VCaP (cell line): ENCODE data around the gene SKOR1.
A peak's percentile ranks its signal among the peaks of the same experiment; 100 is the strongest.

ENCODE experiments used
- H3K27ac ChIP-seq: fragments of 450-650 bp; 2 replicates; pipeline ENCODE4 v1.5.1; 2017
- TF ChIP-seq, protein P1 (sequence below): fragments of 450-650 bp; conservative IDR thresholded peaks from 2 replicates; pipeline ENCODE4 v1.5.1; 2017; ENCODE audit warnings: mild to moderate bottlenecking, moderate library complexity

Gene SKOR1

DNA sequence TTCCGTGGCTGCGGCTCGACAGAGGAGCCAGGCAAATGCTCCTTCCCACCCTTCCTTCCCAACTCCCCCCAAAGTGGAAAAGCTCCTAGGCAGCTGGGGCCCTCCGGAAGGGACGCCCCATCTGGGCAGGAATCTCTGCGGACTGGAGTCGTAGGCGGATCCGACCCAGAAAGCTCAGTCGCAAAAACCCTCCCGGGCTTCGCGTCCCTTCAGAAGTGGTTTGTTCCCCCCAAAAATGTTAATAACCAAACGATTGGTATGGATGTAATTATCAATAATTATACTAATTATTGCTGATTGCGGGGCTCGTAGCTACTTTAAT is 10.8 kb downstream of the SKOR1 start:
- H3K27ac ChIP-seq, result no peak overlapping the region; the same call in 1 of the 2 replicates
- TF ChIP-seq, protein P1, sequence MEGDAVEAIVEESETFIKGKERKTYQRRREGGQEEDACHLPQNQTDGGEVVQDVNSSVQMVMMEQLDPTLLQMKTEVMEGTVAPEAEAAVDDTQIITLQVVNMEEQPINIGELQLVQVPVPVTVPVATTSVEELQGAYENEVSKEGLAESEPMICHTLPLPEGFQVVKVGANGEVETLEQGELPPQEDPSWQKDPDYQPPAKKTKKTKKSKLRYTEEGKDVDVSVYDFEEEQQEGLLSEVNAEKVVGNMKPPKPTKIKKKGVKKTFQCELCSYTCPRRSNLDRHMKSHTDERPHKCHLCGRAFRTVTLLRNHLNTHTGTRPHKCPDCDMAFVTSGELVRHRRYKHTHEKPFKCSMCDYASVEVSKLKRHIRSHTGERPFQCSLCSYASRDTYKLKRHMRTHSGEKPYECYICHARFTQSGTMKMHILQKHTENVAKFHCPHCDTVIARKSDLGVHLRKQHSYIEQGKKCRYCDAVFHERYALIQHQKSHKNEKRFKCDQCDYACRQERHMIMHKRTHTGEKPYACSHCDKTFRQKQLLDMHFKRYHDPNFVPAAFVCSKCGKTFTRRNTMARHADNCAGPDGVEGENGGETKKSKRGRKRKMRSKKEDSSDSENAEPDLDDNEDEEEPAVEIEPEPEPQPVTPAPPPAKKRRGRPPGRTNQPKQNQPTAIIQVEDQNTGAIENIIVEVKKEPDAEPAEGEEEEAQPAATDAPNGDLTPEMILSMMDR, result no peak

GRCh38 chr15:67836477-67836876 is 11.2 kb downstream of the SKOR1 start:
- TF ChIP-seq, protein P1, result peak; percentile 88
- no peak overlapping the region; the same call in 1 of the 2 replicates for H3K27ac ChIP-seq

DNA sequence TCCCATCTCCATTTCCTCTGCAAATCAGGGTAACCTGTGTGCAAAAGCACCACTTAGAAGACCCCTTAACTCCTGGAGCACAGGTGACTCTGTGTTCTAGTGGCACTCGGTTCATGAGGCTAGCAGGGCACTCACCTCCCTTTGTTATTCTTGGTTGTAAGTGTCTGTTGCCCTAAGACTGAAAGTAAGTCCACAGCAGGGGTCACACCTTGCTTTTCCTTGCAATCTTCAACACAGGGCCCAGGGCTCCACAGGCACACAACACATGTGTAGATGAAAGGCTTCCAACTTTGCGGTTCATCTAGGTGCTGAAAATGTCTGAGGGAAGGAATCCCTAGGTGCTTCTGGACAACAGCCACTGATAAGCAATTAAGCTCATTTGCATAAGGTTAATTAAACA is 11.6 kb downstream of the SKOR1 start:
- H3K27ac ChIP-seq, result no peak overlapping the region

DNA sequence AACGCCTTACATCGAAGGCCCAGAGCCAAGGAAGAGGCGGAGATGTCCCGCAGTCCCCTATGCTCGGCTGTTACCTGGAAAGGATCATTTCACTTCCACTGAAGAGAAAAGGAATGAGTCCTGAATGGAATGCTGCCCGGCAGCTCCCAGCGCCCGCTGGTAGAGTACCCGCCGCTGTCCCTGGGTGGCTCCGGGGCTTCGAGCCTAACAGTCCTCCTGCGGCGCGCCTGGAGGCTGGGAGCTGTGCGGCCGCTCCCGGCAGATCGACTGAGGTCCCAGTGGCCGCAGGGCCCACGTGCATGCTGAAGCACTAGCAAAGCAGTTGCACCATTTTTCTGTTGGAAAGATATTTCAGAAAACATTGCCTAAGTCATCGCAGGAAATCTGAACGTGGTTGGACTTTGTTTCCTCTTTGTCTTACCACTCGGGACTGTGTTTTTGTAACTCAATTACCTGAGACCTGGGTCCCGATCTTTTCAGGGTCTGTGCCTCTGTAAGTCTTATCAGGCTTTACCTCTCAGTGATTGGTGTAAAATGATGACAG is 13.6 kb downstream of the SKOR1 start:
- H3K27ac ChIP-seq, result peak overlapping the region; percentile 91

More for the DNA sequence above, 11.6 kb downstream of the SKOR1 start:
- TF ChIP-seq, protein P1, result no peak

GRCh38 chr15:67839499-67839928 is 14.2 kb downstream of the SKOR1 start:
- TF ChIP-seq, protein P1, result no peak
- peak overlapping the region; percentile 91 for H3K27ac ChIP-seq

More for the DNA sequence above, 13.6 kb downstream of the SKOR1 start:
- TF ChIP-seq, protein P1, result peak; percentile 33; the same call in 1 of the 2 replicates

- H3K27ac ChIP-seq, result peak within 1 kb of the TSS; percentile 91
- TF ChIP-seq, protein P1, result no peak
These were observed 14.8 kb downstream of the SKOR1 start, which contains the start of gene RNU6-1 for GRCh38 chr15:67839929-67840748. TSS of gene RNU6-1 (minus strand) at chr15:67840045.

GRCh38 chr15:67840749-67841512 is 15.6 kb downstream of the SKOR1 start:
- peak overlapping the region; percentile 91 for H3K27ac ChIP-seq

More at GRCh38 chr15:67840749-67841512, 15.6 kb downstream of the SKOR1 start:
- TF ChIP-seq, protein P1, result 0 out of 2 replicates have a peak, but pooled peaks have one; percentile 11
